ENCODE results near the gene CCDC68.

- TF ChIP-seq CTCF (IDR thresholded peaks at IDR 0.05): no peak
- no peak for TF ChIP-seq POLR2A (IDR thresholded peaks at IDR 0.05; ENCODE audit: low read length)
- no peak for TF ChIP-seq REST (IDR thresholded peaks at IDR 0.05)
- no peak for TF ChIP-seq EP300 (IDR thresholded peaks at IDR 0.05)
- no peak for TF ChIP-seq JUN (IDR thresholded peaks at IDR 0.05)
- TF ChIP-seq RAD21 (conservative IDR thresholded peaks at IDR 0.05 in 1 of 2, IDR thresholded peaks at IDR 0.05 in 1 of 2): no peak
- TF ChIP-seq PBX3 (IDR thresholded peaks at IDR 0.05): no peak
- TF ChIP-seq MYC (IDR thresholded peaks at IDR 0.05; ENCODE audit: borderline replicate concordance, low read length): no peak
- TF ChIP-seq HDAC2 (IDR thresholded peaks at IDR 0.05): no peak
Observed at GRCh38 chr18:54905629-54906028, 53.6 kb downstream of the CCDC68 start.

Data from A549 (cell line).